Activated CD8-positive, alpha-beta memory T cell treated with anti-CD3 and anti-CD28 coated beads, Interleukin-2, amount 50 U/mL, for 1 hour (primary cell): ENCODE measurements around the gene RFC4.
A peak's percentile ranks its signal among the peaks of the same experiment; 100 is the strongest.
"Not testable (repeated sequence)": the region's sequence is repeated elsewhere in the genome, so short reads cannot be mapped to it uniquely, and the experiment has no call there.

Source experiments
- DNase-seq: peaks from one replicate; pipeline ENCODE4 v3.0.0-alpha.2; 2020; ENCODE audit errors: extremely low read depth

The RFC4 gene

DNA sequence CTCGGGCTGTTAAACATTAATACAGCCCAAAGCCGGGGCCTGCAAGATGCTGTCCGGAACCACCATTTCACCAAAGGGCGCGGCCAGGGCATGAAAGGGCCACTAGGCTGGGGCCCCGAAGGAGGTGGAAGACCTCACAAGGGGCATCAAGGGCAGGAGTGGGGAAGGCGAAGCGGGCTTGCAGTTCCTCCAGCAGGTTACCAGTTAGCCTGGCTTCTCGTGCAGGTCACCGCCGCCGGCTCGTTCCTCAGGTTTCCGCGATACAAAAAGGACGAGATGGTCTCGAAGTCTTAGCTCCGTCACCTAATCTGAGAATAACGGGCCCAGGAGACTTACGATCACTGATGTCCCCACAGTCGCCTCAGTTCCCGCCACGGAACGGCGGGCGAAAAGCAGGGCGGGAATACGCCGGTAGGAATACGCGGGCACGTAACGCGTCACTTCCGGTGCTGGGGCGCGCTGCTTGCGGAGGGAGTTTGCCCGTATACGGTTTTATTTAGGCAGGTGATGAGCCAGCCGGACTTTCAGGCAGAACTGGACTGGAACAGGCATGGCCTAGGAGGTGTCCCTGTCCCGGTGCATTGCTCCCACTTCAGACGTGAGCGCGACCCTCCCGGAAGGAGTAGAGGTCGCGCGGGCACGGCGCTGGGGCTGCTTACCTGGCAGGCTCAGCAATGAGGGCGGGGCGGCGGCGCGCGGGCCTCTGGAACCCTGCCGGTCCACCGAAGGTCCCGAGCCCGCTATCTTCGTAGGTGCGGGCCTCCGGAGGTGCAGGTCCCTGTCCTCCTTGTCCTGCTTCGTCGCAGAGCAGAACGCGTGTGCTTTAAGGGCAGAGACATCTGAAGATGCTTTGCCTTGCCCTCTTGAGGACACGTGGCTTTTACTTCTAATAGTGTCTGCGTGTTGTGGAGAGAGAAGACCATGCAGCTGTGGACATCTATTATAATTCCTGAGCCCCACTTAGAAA lies at the start of gene RFC4:
TSS of gene RFC4 (minus strand) at position 394 of the 967 bp plus-strand sequence. CDS start 1,769 bp downstream, outside the sequence.
- no peak for DNase-seq

GRCh38 chr3:186854954-186855353 lies 48.7 kb upstream of the RFC4 start:
- DNase-seq: no peak

- DNase-seq: no peak
Measured at GRCh38 chr3:186854146-186854545, 47.9 kb upstream of the RFC4 start.

GRCh38 chr3:186852994-186853393 lies 46.7 kb upstream of the RFC4 start:
- no peak for DNase-seq

DNA sequence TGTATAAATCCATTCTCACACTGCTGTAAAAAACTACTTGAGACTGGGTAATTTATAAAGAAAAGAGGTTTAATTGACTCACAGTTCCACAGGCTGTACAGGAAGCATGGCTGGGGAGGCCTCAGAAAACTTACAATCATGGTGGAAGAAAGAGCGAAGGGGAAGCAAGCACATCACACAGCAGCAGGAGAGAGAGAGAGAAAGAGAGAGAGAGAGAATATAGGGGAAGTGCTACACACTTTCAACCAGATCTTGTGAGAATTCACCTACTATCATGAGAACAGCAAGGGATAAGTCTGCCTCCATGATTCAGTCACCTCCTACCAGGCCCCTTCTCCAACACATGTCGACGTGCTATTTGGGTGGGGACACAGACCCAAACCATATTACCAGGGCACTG lies 45.6 kb upstream of the RFC4 start:
- DNase-seq: not testable (repeated sequence)

GRCh38 chr3:186849374-186849975 lies 43.2 kb upstream of the RFC4 start:
- DNase-seq: no peak

DNA sequence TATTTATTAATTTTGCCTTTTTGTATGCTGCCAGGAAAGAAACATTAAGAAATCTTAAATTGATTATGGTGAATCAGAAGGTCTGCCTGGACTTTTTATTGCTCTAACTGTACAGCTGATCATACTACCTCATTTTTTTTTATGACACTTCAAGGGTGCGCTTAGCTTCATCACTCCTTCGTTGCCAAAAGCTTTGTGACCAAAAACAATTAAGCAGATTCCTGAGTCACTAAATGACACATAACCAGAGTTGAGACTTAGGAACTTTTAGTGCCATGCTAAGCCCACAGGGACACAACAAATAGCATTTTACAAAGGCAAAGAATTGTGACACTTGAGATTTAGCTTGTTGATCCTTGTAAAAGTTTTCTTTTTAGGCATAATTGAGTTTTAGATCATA lies 41.2 kb upstream of the RFC4 start:
- no peak for DNase-seq

- no peak for DNase-seq
Measured at GRCh38 chr3:186845756-186846155, 39.5 kb upstream of the RFC4 start.

GRCh38 chr3:186844908-186845307 lies 38.6 kb upstream of the RFC4 start:
- no peak for DNase-seq

- DNase-seq: no peak
Measured at GRCh38 chr3:186843039-186843432, 36.8 kb upstream of the RFC4 start.

DNA sequence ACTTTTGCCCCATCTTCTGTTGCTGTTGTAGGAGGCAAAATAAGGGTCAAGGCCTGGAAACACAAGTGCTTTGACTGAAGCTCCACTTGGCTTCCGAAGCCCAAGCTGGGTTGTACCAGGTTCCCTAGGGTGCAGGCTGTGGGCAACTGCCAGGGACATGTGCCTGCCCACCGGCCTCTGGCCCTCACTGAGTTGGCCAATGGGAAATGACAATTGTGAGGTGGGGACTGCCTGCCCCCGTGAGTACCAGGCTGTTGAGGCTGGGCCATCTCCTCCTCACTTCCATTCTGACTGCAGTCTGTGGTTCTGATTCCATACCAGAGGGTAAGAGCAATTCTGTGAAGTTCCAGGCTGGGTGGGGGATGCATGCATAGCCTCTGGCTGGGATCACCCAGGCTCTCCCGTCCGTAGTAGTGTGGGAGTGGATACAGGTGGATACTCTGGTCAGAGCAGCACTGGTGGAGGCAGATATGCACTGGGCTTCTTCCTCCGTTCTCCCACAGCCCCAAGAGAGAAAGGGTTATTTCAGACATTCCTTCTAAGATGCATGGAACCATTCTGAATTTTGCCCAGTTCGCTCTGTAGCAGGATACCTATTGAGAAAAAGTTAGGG lies 36.2 kb upstream of the RFC4 start, which contains the start of gene ADIPOQ:
TSS of gene ADIPOQ (plus strand) at position 285 of the 613 bp plus-strand sequence. CDS start 10,349 bp downstream, outside the sequence.
- no peak for DNase-seq

- DNase-seq: no peak
Measured at GRCh38 chr3:186841620-186842019, 35.3 kb upstream of the RFC4 start.

- no peak for DNase-seq
Measured at GRCh38 chr3:186839874-186840641, 33.8 kb upstream of the RFC4 start.

GRCh38 chr3:186832276-186832675 lies 26.0 kb upstream of the RFC4 start:
- no peak for DNase-seq

- DNase-seq: no peak
Measured at GRCh38 chr3:186831798-186832197, 25.5 kb upstream of the RFC4 start.

DNA sequence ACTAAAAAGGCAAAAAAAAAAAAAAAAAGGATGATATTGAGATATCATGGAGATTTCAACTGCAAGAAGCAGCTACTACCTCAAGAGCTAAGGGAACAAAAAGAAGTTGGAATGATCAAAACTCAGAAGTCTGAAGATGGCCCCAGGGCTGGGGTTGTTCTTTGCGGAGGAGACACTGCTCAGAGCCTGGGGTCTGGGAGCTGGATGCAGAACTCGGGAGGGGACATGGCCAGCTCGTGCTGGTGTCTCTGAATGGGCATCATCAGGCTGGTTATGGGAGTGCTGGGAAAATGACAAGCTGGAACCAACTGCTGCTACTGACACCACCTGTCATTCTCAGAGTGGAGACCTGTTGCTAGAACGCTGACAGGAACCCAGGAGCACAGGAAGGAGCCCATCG lies 22.1 kb upstream of the RFC4 start:
- no peak for DNase-seq

DNA sequence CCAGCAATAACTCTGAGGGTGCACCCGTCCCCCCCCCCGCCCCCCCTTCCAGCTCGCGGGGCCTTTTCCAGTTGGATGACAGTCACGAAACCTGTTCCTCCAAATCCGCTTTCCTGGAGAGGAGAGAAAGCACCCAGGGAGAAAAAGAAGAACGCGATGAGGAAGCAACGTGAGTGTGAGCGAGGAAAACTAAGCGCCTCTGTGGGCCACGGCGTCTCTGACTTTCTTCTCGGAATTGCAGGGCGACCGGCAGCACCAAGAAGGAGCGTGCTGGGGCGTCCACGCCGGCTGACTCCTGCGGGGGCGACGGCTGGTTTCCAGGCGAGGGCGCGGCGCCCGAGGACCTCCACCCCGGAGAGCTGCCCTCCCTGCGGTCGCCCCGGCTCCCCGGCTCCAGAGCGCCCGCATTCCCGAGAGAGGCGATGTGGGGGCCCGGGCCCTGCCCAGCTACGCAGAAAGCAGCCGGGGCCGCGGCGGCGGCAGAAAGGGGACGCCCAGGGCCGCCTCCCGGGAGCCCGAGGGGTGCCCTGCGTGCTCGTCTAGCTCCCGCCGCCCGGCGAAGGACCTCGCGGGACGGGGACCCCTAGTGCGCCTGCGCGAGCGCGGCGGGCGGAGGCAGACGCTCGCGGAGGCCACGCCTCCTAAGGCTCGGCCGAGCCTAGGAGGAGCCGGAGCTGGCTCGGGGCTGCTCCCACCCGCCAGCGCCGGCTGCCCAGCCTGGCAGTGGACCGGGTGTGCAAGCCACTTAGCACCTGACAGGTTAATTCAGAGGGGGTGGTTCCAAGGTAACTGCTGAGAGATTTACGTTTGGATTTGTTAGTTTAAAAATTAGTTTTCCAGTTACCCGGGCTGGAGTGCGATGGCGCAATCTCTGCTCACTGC lies 20.9 kb upstream of the RFC4 start:
- DNase-seq: peak; percentile 28

- DNase-seq: no peak
Measured at GRCh38 chr3:186826410-186826975, 20.2 kb upstream of the RFC4 start.

DNA sequence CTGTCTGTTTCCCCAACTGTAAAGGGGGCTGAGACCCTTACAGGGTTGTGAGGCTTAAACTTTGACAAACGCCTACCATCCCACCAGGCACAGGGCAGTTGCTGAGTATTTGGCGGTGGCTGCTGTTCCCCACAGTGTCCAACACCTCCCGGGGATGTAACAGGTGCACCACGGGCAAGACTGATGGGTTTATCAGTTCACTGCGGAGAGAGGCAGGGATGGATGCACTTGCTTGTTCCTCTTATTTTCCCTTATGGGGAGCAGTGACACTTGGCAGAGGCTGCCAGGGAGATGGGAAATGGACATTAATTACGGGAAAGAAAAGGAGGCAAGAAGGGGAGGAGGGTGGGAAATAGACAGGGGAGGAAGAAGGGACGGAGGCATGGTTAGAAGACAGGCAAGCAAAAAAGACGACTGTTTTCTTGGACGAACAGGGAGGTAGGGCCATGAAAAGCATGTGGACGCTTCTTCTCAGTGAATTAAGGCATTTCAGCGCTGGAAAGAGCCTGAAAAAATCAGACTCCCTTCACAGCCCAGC lies 19.7 kb upstream of the RFC4 start:
- no peak for DNase-seq

GRCh38 chr3:186825294-186825821 lies 19.1 kb upstream of the RFC4 start:
- no peak for DNase-seq
